GM12801 (cell line): ENCODE data around the gene SLC2A13.

Experiments
- CTCF ChIP-seq: IDR thresholded peaks from one replicate; pipeline ENCODE4 v1.5.1; 2011; ENCODE audit warnings: control low read depth; ENCODE audit not compliant: insufficient read length; ENCODE audit errors: extremely low read depth

Gene SLC2A13

GRCh38 chr12:40078266-40078665 is 27.6 kb downstream of the SLC2A13 start:
- no peak for TF ChIP-seq CTCF

GRCh38 chr12:40075458-40075857 is 30.4 kb downstream of the SLC2A13 start:
- TF ChIP-seq CTCF, result no peak

GRCh38 chr12:40068416-40068815 is 37.5 kb downstream of the SLC2A13 start:
- no peak for TF ChIP-seq CTCF

- no peak for TF ChIP-seq CTCF
Observed at GRCh38 chr12:40065636-40066035, 40.2 kb downstream of the SLC2A13 start.

- TF ChIP-seq CTCF, result no peak
Observed at GRCh38 chr12:40063414-40063813, 42.5 kb downstream of the SLC2A13 start.

GRCh38 chr12:40058721-40059190 is 47.1 kb downstream of the SLC2A13 start:
- TF ChIP-seq CTCF, result no peak

GRCh38 chr12:40056373-40056772 is 49.5 kb downstream of the SLC2A13 start:
- no peak for TF ChIP-seq CTCF

GRCh38 chr12:40055776-40056175 is 50.1 kb downstream of the SLC2A13 start:
- no peak for TF ChIP-seq CTCF
